Kidney epithelial cell (primary cell): ENCODE data around the gene ZNF148. TPM values are rescaled to one million over a fixed set of nuclear protein-coding genes. Genes with fewer than 3 reads are reported as not detected.

ENCODE experiments used
- DNase-seq: peaks from one replicate; pipeline ENCODE4 v3.0.0-alpha.2; 2010; ENCODE audit warnings: low read depth
- H3K27me3 ChIP-seq: 2 replicates; pipeline ENCODE4 v1.6.0; 2011; ENCODE audit warnings: low read length; ENCODE audit not compliant: control insufficient read depth, insufficient read depth
- H3K36me3 ChIP-seq: 2 replicates; pipeline ENCODE4 v1.5.1; 2011; ENCODE audit warnings: low read length; ENCODE audit not compliant: control insufficient read depth, insufficient read depth
- H3K4me3 ChIP-seq: 2 replicates; pipeline ENCODE4 v1.5.1; 2011; ENCODE audit warnings: low read depth, mild to moderate bottlenecking, control low read depth, low read length
- total RNA-seq: library from RNA; depleted of rRNA; stranded (reverse); fragments of >200 nt; gene quantifications from 2 replicates; pipeline ENCODE4 v1.2.3, GENCODE V29; 2015
- TF ChIP-seq, protein P1 (sequence below): IDR thresholded peaks from 2 replicates; pipeline ENCODE4 v1.5.1; 2011; ENCODE audit warnings: mild to moderate bottlenecking, moderate library complexity, low read length, control low read depth, inconsistent platforms; ENCODE audit not compliant: insufficient read depth, poor library complexity, severe bottlenecking

Gene ZNF148
- total RNA-seq, 1 donor from 2014 or later, result 22.8 TPM

DNA sequence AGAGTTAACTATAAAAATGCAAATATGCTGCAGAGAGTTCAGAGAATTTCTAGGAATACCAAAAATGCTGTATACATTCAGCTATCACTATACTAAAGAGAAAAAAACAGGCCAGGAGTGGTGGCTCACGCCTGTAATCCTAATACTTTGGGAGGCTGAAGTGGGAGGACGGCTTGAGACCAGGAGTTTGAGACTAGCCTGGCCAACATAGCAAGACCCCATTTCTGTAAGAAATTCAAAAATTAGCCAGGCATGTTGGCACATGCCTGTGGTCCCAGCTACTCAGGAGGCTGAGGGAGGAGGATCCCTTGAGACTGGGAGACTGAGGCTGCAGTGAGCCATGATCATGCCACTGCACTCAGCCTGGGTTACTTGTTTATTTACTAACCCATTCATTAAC, 87.9 kb downstream of the ZNF148 start:
- TF ChIP-seq, protein P1, sequence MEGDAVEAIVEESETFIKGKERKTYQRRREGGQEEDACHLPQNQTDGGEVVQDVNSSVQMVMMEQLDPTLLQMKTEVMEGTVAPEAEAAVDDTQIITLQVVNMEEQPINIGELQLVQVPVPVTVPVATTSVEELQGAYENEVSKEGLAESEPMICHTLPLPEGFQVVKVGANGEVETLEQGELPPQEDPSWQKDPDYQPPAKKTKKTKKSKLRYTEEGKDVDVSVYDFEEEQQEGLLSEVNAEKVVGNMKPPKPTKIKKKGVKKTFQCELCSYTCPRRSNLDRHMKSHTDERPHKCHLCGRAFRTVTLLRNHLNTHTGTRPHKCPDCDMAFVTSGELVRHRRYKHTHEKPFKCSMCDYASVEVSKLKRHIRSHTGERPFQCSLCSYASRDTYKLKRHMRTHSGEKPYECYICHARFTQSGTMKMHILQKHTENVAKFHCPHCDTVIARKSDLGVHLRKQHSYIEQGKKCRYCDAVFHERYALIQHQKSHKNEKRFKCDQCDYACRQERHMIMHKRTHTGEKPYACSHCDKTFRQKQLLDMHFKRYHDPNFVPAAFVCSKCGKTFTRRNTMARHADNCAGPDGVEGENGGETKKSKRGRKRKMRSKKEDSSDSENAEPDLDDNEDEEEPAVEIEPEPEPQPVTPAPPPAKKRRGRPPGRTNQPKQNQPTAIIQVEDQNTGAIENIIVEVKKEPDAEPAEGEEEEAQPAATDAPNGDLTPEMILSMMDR, result no peak
- Histone ChIP-seq H3K27me3 (no peaks in the 10 kb centered on the region), H3K36me3 (no peaks in the 10 kb centered on the region), H3K4me3 (no peak overlapping the region)
- no peak for DNase-seq

DNA sequence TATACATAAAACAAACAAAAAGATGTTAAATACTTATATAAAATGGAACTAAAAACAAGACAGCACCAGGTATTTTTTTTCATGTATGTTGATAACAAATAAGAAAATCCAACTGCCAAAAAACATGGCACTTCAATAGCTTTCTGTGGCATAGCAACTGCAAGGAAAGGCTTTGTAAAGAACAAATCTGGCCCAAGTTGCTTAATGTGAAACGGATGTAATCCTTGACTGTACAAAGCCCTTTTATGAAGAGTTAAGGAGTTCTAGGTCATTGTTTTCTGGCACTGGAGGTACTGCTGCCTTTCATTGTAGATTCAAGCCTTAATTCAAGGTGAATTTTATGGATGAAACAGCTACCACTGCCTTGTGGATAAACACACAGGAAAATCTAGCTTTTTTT, 93.7 kb downstream of the ZNF148 start:
- no peak for DNase-seq
- Histone ChIP-seq H3K4me3 (no peak overlapping the region), H3K36me3 (no peaks in the 10 kb centered on the region), H3K27me3 (no peaks in the 10 kb centered on the region)
- TF ChIP-seq, protein P1, result no peak

DNA sequence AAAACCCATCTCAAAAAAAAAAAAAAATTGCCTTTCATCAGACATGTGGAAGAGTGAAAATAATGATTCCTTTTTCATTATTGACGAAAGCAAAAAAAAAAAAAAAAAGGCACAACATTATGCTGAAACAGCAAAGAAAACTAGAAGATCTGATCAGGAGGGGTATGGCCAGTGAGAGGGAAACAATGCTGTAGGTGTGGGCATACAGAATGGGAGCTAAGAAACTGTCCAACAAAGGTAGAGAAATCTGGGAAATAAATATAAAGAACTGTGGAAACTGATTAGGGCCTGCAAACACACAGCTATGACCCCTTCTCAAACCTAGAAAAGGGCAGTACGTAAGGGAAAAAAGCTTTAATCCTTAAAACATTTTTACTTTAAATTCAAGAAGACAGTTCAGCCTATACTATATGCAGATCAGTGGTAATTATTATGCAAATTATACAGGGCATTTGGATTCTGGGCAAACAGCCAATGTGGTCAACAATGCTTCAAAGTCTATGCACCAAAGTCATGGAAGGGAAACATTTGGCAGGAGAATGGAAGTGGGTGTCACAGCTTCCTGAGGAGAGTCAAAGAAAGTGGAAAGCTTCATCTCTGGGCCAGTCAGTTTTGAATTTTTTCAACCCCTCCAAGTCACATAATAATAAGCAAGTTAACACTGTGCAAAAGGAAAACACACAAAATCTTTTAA, 94.3 kb downstream of the ZNF148 start:
- no peak overlapping the region for H3K4me3 ChIP-seq
- H3K27me3 ChIP-seq, result no peaks in the 10 kb centered on the region
- no peaks in the 10 kb centered on the region for H3K36me3 ChIP-seq
- DNase-seq, result no peak
- TF ChIP-seq, protein P1, result no peak

DNA sequence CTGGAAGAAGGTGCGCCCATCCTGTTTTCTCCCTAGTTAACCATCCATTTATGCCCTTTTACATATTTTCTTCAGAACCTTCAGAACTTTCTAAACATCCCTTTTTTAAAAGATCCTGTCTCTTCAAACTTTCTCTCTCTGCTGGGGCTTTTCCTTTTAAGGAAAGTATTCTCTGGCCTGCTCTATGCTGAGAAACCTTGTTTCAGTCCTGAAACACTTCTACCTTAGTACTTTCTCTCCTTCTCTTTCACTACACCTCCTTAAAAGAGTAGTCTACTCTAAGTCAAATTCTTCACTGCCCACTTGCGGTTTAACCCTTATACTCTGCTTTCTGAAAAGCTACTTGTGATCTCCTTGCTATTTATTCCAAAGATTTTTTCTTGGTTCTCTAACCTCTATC, 97.0 kb downstream of the ZNF148 start:
- Histone ChIP-seq H3K36me3 (no peaks in the 10 kb centered on the region), H3K27me3 (no peaks in the 10 kb centered on the region), H3K4me3 (no peak overlapping the region)
- no peak for DNase-seq
- TF ChIP-seq, protein P1, result no peak

DNA sequence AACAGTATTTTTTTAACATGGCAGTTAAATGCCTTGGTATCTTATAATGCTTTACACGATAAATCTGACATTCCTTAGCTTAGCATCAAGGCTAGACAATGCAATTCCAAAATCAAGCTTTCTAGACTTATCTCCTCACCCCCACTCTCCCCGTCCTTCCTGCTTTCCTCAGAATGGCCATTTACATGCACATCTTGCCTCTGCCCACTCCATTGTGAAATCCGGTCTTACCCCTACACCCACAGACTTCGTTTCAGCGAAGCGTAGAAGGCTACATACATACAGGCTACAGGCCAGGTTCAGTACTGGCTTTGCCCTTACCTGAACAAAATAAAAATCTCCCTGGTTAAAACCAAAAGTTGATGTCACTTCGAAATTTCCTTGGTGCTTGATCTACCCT, 104.0 kb downstream of the ZNF148 start:
- no peaks in the 10 kb centered on the region for H3K36me3 ChIP-seq
- no peak overlapping the region for H3K4me3 ChIP-seq
- no peak for DNase-seq
- no peaks in the 10 kb centered on the region for H3K27me3 ChIP-seq
- TF ChIP-seq, protein P1, result no peak

DNA sequence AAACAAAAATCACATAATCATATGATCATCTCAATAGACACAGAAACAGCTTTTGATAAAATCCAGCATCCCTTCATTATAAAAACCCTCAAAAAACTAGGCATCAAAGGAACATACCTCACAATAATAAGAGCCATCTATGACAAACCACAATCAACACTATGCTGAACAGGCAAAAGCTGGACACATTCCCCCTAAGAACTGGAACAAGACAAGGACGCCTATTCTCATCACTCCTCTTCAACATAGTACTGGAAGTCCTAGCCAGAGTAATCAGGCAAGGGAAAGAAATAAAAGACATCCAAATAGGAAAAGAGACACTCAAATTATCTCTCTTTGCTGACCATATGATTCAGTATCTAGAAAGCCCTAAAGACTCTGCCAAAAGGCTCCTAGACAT, 107.7 kb downstream of the ZNF148 start:
- no peak for DNase-seq
- no peaks in the 10 kb centered on the region for H3K36me3 ChIP-seq
- TF ChIP-seq, protein P1, result no peak
- no peaks in the 10 kb centered on the region for H3K27me3 ChIP-seq
- H3K4me3 ChIP-seq, result no peak overlapping the region
